Sigmoid colon (tissue), 4 donors: ENCODE results near the gene DYNLT3.

Source experiments
- EP300 ChIP-seq, 4 donors: sonication (generic); formaldehyde crosslinking; IDR thresholded peaks; one replicate each; pipeline ENCODE4 v1.6.1; 2017; ENCODE audit warnings: antibody characterized with exemption in 4 of 4
- POLR2AphosphoS5 ChIP-seq, 4 donors: sonication (generic); formaldehyde crosslinking; IDR thresholded peaks; one replicate each; pipeline ENCODE4 v1.6.1; 2017; ENCODE audit warnings: antibody characterized with exemption in 4 of 4
- TF ChIP-seq, protein P1 (sequence below), 4 experiments: fragments of 450-650 bp in 3 of 4; fragments of 200-600 bp in 1 of 4; IDR thresholded peaks; one replicate each; pipeline ENCODE4 v1.5.1; 2016 to 2019; ENCODE audit warnings: antibody characterized with exemption in 4 of 4, mild to moderate bottlenecking in 3 of 4, moderate library complexity in 2 of 4

DNA sequence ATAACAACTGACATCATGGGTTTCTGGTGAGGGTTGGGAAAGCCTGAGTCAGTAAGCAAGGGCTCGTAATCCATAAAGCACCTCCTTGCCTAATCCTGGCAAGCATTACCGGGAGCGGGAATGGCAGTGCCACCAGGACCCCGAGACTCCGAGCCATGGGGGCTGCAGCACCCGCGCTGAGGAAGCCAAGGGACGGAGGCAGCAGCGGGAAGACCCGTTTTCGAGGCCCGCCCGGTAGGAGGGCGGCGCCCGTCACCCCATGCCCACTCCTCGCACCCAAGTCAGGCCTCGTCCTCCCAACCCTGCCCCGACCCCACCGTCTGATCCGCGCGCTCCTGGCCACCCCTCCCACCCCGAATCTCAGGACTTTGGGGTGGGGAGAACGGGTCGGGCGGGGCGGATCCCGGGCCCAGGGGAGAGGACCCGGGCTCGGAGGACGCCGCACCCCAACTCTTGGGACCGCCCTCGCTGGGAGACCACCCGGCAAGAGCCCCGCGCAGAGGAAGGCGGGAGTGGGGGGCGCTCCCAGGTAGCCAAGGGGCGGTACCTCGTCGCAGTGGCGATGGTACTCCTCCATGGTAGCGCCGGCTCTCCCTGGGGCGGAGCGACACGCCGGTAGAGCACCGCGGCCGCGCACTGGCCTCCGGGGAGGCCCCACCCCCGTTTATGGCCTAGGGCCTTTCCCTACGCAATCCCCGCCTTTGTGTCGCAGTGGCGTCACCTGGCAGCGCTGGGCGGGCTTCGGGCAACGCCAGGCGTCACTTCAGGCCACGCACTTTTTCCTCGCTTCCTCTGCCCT lies at the start of gene DYNLT3:
- TF ChIP-seq EP300 (IDR thresholded peaks at IDR 0.05) (no peak), POLR2AphosphoS5 (IDR thresholded peaks at IDR 0.05) (peak; percentile 90 to 95 (median 94))
- TF ChIP-seq, protein P1, sequence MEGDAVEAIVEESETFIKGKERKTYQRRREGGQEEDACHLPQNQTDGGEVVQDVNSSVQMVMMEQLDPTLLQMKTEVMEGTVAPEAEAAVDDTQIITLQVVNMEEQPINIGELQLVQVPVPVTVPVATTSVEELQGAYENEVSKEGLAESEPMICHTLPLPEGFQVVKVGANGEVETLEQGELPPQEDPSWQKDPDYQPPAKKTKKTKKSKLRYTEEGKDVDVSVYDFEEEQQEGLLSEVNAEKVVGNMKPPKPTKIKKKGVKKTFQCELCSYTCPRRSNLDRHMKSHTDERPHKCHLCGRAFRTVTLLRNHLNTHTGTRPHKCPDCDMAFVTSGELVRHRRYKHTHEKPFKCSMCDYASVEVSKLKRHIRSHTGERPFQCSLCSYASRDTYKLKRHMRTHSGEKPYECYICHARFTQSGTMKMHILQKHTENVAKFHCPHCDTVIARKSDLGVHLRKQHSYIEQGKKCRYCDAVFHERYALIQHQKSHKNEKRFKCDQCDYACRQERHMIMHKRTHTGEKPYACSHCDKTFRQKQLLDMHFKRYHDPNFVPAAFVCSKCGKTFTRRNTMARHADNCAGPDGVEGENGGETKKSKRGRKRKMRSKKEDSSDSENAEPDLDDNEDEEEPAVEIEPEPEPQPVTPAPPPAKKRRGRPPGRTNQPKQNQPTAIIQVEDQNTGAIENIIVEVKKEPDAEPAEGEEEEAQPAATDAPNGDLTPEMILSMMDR (IDR thresholded peaks at IDR 0.05) = no peak
